COR-L47 (cell line): ENCODE data around the gene FBXO31.
"Not testable (repeated sequence)": the region's sequence is repeated elsewhere in the genome, so short reads cannot be mapped to it uniquely, and the experiment has no call there.

Experiments
- DNase-seq: peaks from one replicate; lab custom pipeline; 2025; lab: John Stamatoyannopoulos, UW

FBXO31 gene

GRCh38 chr16:87384162-87384874 is 742 bp upstream of the FBXO31 start:
- no peak for DNase-seq

GRCh38 chr16:87382023-87382785 is 1.4 kb downstream of the FBXO31 start:
- no peak for DNase-seq

- DNase-seq = no peak
Observed at GRCh38 chr16:87380881-87381280, 2.7 kb downstream of the FBXO31 start.

- no peak for DNase-seq
Observed at GRCh38 chr16:87380403-87380802, 3.2 kb downstream of the FBXO31 start.

GRCh38 chr16:87379312-87379752 is 4.2 kb downstream of the FBXO31 start:
- not testable (repeated sequence) for DNase-seq

GRCh38 chr16:87376660-87377059 is 6.9 kb downstream of the FBXO31 start:
- no peak for DNase-seq

GRCh38 chr16:87375426-87376135 is 8.0 kb downstream of the FBXO31 start:
- DNase-seq = no peak

- no peak for DNase-seq
Observed at GRCh38 chr16:87374313-87374712, 9.3 kb downstream of the FBXO31 start.

- no peak for DNase-seq
Observed at GRCh38 chr16:87372305-87372704, 11.3 kb downstream of the FBXO31 start.

GRCh38 chr16:87371261-87371866 is 12.2 kb downstream of the FBXO31 start:
- DNase-seq = no peak

GRCh38 chr16:87369796-87370719 is 13.5 kb downstream of the FBXO31 start:
- no peak for DNase-seq

- DNase-seq = no peak
Observed at GRCh38 chr16:87369117-87369765, 14.3 kb downstream of the FBXO31 start.

- no peak for DNase-seq
Observed at GRCh38 chr16:87368029-87368770, 15.4 kb downstream of the FBXO31 start.

- DNase-seq = no peak
Observed at GRCh38 chr16:87367529-87367928, 16.0 kb downstream of the FBXO31 start.

- no peak for DNase-seq
Observed at GRCh38 chr16:87366930-87367329, 16.6 kb downstream of the FBXO31 start.

GRCh38 chr16:87366288-87366687 is 17.3 kb downstream of the FBXO31 start:
- no peak for DNase-seq

GRCh38 chr16:87365021-87365713 is 18.4 kb downstream of the FBXO31 start:
- DNase-seq = no peak

GRCh38 chr16:87363771-87364455 is 19.7 kb downstream of the FBXO31 start:
- peak; percentile 8 for DNase-seq
